ENCODE measurements around the gene CFAP68. TPM values are rescaled to one million over a fixed set of nuclear protein-coding genes. Genes with fewer than 3 reads are reported as not detected.

CFAP68 gene
- total RNA-seq, 4 donors from 2014 or later: 26.2 to 45.2 (median 29.1) TPM

GRCh38 chr11:111886032-111886431 is 6.7 kb downstream of the CFAP68 start:
- intact Hi-C loops (cut with DNase I; ENCODE audit: low total_unique reads): no loop called here

GRCh38 chr11:111886844-111887243 is 7.5 kb downstream of the CFAP68 start:
- no peak overlapping the region for H3K4me3 ChIP-seq (ENCODE audit: low read depth, poor library complexity, severe bottlenecking)
- intact Hi-C loops (cut with DNase I; ENCODE audit: low total_unique reads): no loop called here
- no peak for TF ChIP-seq POLR2A (IDR thresholded peaks at IDR 0.05)
- TF ChIP-seq CTCF (IDR thresholded peaks at IDR 0.05): no peak
- WGBS, 2 donors: 86 to 91% methylated on average over 2 of the region's 2 CpGs
- no peak for DNase-seq (ENCODE audit: low spot score in 2 of 2)

More at GRCh38 chr11:111886032-111886431, 6.7 kb downstream of the CFAP68 start:
- DNase-seq (ENCODE audit: low spot score in 2 of 2): no peak
- H3K4me3 ChIP-seq (ENCODE audit: low read depth, poor library complexity, severe bottlenecking): no peak overlapping the region
- TF ChIP-seq CTCF (IDR thresholded peaks at IDR 0.05) (no peak), POLR2A (IDR thresholded peaks at IDR 0.05) (no peak)
- 73 to 95% methylated on average over 4 of the region's 4 CpGs for WGBS, 2 donors

GRCh38 chr11:111905411-111905810 is 26.1 kb downstream of the CFAP68 start:
- intact Hi-C loops (cut with DNase I; ENCODE audit: low total_unique reads): no loop called here

GRCh38 chr11:111906680-111907079 is 27.3 kb downstream of the CFAP68 start:
- intact Hi-C loops (cut with DNase I; ENCODE audit: low total_unique reads): no loop called here
- TF ChIP-seq CTCF (IDR thresholded peaks at IDR 0.05) (no peak), POLR2A (IDR thresholded peaks at IDR 0.05) (no peak)
- no peak for DNase-seq (ENCODE audit: low spot score in 2 of 2)
- 59 to 81% methylated on average over 1 of the region's 1 CpG for WGBS, 2 donors
- H3K4me3 ChIP-seq (ENCODE audit: low read depth, poor library complexity, severe bottlenecking): no peak overlapping the region

More at GRCh38 chr11:111905411-111905810, 26.1 kb downstream of the CFAP68 start:
- no peak for DNase-seq (ENCODE audit: low spot score in 2 of 2)
- 38 to 41% methylated on average over 2 of the region's 2 CpGs for WGBS, 2 donors
- TF ChIP-seq CTCF (IDR thresholded peaks at IDR 0.05) (no peak), POLR2A (IDR thresholded peaks at IDR 0.05) (no peak)
- H3K4me3 ChIP-seq (ENCODE audit: low read depth, poor library complexity, severe bottlenecking): no peak overlapping the region

- no peak for TF ChIP-seq POLR2A (IDR thresholded peaks at IDR 0.05)
- no peak for TF ChIP-seq CTCF (IDR thresholded peaks at IDR 0.05)
- H3K4me3 ChIP-seq (ENCODE audit: low read depth, poor library complexity, severe bottlenecking): no peak overlapping the region
- WGBS, 2 donors: 68 to 74% methylated on average over 5 of the region's 5 CpGs
- intact Hi-C loops (cut with DNase I; ENCODE audit: low total_unique reads): no loop called here
- no peak for DNase-seq (ENCODE audit: low spot score in 2 of 2)
These were observed 29.4 kb downstream of the CFAP68 start for GRCh38 chr11:111908639-111909305.

GRCh38 chr11:111909378-111909777 is 30.0 kb downstream of the CFAP68 start:
- H3K4me3 ChIP-seq (ENCODE audit: low read depth, poor library complexity, severe bottlenecking): no peak overlapping the region
- DNase-seq (ENCODE audit: low spot score in 2 of 2): no peak
- WGBS, 2 donors: 40 to 46% methylated on average over 5 of the region's 5 CpGs
- TF ChIP-seq POLR2A (IDR thresholded peaks at IDR 0.05) (no peak), CTCF (IDR thresholded peaks at IDR 0.05) (no peak)
- intact Hi-C loops (cut with DNase I; ENCODE audit: low total_unique reads): no loop called here
